Suprapubic skin (tissue), 4 donors: ENCODE data around the gene CHN2. TPM values are rescaled to one million over a fixed set of nuclear protein-coding genes. Genes with fewer than 3 reads are reported as not detected.

Experiments
- DNase-seq, 2 donors: peaks; one replicate each; pipeline ENCODE4 v3.0.0-alpha.2; 2019; ENCODE audit warnings: low spot score in 2 of 2
- H3K27ac ChIP-seq: fragments of 200-600 bp; sonication (generic); one replicate; pipeline ENCODE4 v1.5.1; 2019
- H3K27me3 ChIP-seq: fragments of 200-600 bp; sonication (generic); one replicate; pipeline ENCODE4 v1.5.1; 2019
- H3K36me3 ChIP-seq: fragments of 200-600 bp; sonication (generic); one replicate; pipeline ENCODE4 v1.5.1; 2019
- H3K4me1 ChIP-seq: fragments of 200-600 bp; sonication (generic); one replicate; pipeline ENCODE4 v1.5.1; 2019
- H3K4me3 ChIP-seq: fragments of 200-600 bp; sonication (generic); one replicate; pipeline ENCODE4 v1.5.1; 2019; ENCODE audit warnings: mild to moderate bottlenecking
- H3K9me3 ChIP-seq: fragments of 200-600 bp; sonication (generic); one replicate; pipeline ENCODE4 v1.5.1; 2019
- CTCF ChIP-seq, 2 donors: fragments of 200-600 bp in 1 of 2; fragments of 450-650 bp in 1 of 2; sonication (generic) in 1 of 2; IDR thresholded peaks; one replicate each; pipeline ENCODE4 v1.5.1; 2016 to 2019; ENCODE audit warnings: antibody characterized with exemption in 2 of 2, mild to moderate bottlenecking in 1 of 2, moderate library complexity in 1 of 2
- EP300 ChIP-seq: sonication (generic); formaldehyde crosslinking; IDR thresholded peaks from one replicate; pipeline ENCODE4 v1.6.1; 2017; ENCODE audit warnings: antibody characterized with exemption
- POLR2A ChIP-seq, 2 donors: fragments of 450-650 bp; IDR thresholded peaks; one replicate each; pipeline ENCODE4 v1.6.1; 2017; ENCODE audit warnings: antibody characterized with exemption in 2 of 2, mild to moderate bottlenecking in 2 of 2, moderate library complexity in 2 of 2
- POLR2AphosphoS5 ChIP-seq, 3 donors: sonication (generic); formaldehyde crosslinking; IDR thresholded peaks; one replicate each; pipeline ENCODE4 v1.6.1; 2017; ENCODE audit warnings: antibody characterized with exemption in 3 of 3
- WGBS: methylation state at CpG from one replicate; pipeline ENCODE4 v1.1.5; 2018; 5-methylcytosine and 5-hydroxymethylcytosine counted together
- total RNA-seq, 4 donors: library from RNA; depleted of rRNA; stranded (reverse); fragments of >200 nt; gene quantifications; one replicate each; pipeline ENCODE4 v1.1.0, GENCODE V29; 2016

Gene CHN2
- total RNA-seq, 4 donors from 2014 or later: 3.3 to 9.6 (median 6.2) TPM

DNA sequence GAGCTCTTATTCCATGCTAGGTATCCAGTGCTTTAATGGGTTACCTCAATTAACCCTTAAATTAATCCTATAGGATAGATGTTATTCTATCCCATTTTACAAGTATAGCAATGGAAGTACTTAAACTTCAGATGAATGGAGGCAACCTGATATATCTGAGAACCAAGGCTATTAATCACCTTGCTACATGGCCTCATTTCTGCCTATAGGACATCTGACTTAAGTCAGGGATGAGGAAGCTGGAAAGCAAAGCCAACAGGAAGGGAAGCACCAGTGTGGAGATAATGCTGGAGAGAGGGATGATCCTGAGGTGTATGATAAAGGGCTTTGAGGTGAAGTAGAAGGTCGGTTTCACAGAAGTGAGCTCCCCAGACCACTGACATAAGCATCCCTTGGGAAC, 132.3 kb downstream of the CHN2 start:
- Histone ChIP-seq H3K4me1 (peaks cover 10% of the 10 kb centered on the region), H3K27ac (no peak overlapping the region), H3K9me3 (no peaks in the 10 kb centered on the region), H3K4me3 (no peak overlapping the region), H3K36me3 (no peaks in the 10 kb centered on the region), H3K27me3 (no peaks in the 10 kb centered on the region)
- TF ChIP-seq EP300 (no peak), CTCF (IDR thresholded peaks at IDR 0.05) (no peak), POLR2AphosphoS5 (IDR thresholded peaks at IDR 0.05) (no peak)
- 92% methylated on average over 1 of the region's 1 CpG for WGBS
- no peak for DNase-seq

GRCh38 chr7:29327455-29327854, 132.9 kb downstream of the CHN2 start:
- Histone ChIP-seq H3K27ac (no peak overlapping the region), H3K9me3 (no peaks in the 10 kb centered on the region)
- 97% methylated on average over 8 of the region's 8 CpGs for WGBS

DNA sequence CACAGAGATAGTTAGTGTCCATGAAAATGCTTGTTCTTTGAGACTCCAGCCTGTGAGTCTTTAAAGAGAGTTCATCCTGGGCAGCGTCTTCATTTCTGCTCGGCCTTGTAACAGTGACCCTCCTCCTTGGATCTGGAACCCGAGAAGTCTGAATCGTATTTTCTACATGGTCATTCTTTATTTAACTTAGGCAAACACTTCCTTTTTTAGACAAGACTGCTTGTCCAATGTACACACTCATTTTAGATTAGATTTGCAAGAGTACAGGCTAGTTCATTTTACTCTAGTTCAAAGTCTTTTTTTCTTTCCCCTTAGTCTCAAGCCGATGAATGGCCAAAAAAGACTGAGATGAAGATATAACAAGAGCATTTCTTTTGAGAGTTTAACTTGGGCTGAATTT, 133.5 kb downstream of the CHN2 start:
- 61% methylated on average over 5 of the region's 5 CpGs for WGBS
- H3K27me3 ChIP-seq: no peaks in the 10 kb centered on the region
- H3K4me1 ChIP-seq: peaks cover 12% of the 10 kb centered on the region
- TF ChIP-seq CTCF (IDR thresholded peaks at IDR 0.05): no peak
- no peak for TF ChIP-seq POLR2AphosphoS5 (IDR thresholded peaks at IDR 0.05)
- TF ChIP-seq EP300: no peak
- H3K36me3 ChIP-seq: no peaks in the 10 kb centered on the region
- DNase-seq: no peak
- no peak overlapping the region for H3K4me3 ChIP-seq
- H3K9me3 ChIP-seq: no peaks in the 10 kb centered on the region
- no peak overlapping the region for H3K27ac ChIP-seq

More at GRCh38 chr7:29327455-29327854, 132.9 kb downstream of the CHN2 start:
- no peak overlapping the region for H3K4me3 ChIP-seq
- H3K27me3 ChIP-seq: no peaks in the 10 kb centered on the region
- no peaks in the 10 kb centered on the region for H3K36me3 ChIP-seq
- DNase-seq: no peak
- TF ChIP-seq EP300: no peak
- no peak for TF ChIP-seq CTCF (IDR thresholded peaks at IDR 0.05)
- TF ChIP-seq POLR2AphosphoS5 (IDR thresholded peaks at IDR 0.05): no peak
- no peak for TF ChIP-seq POLR2A (IDR thresholded peaks at IDR 0.05)
- peaks cover 12% of the 10 kb centered on the region for H3K4me1 ChIP-seq

- DNase-seq: no peak
- no peaks in the 10 kb centered on the region for H3K27me3 ChIP-seq
- TF ChIP-seq POLR2AphosphoS5 (IDR thresholded peaks at IDR 0.05): no peak
- no peak for TF ChIP-seq POLR2A (IDR thresholded peaks at IDR 0.05)
- TF ChIP-seq EP300: no peak
- TF ChIP-seq CTCF (IDR thresholded peaks at IDR 0.05): no peak
- H3K27ac ChIP-seq: no peak overlapping the region
- 66% methylated on average over 2 of the region's 2 CpGs for whole genome bisulfite sequencing
- H3K4me3 ChIP-seq: no peak overlapping the region
- peaks cover 12% of the 10 kb centered on the region for H3K4me1 ChIP-seq
- H3K36me3 ChIP-seq: no peaks in the 10 kb centered on the region
- no peaks in the 10 kb centered on the region for H3K9me3 ChIP-seq
These were observed 134.2 kb downstream of the CHN2 start for GRCh38 chr7:29328811-29329210.

DNA sequence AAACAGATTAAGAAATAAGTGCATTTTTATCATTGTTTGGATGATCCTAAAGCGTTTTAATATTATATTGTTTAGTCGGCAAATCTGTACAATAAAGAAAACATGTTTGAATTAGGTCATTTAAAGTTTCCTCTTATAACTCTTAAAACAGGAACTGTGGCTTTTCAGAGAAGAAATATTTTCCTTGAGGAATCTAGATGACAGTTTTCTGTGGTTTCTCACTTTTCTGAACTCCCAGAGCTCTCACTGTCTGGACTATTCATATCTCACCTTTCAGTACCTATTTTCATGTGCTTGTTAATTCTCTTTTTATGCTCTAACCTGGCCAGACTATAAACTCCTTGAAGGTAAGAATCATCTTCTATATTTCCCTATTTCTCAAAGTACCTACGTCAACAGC, 135.1 kb downstream of the CHN2 start:
- Histone ChIP-seq H3K4me3 (no peak overlapping the region), H3K27ac (no peak overlapping the region), H3K4me1 (peaks cover 12% of the 10 kb centered on the region), H3K36me3 (no peaks in the 10 kb centered on the region), H3K27me3 (no peaks in the 10 kb centered on the region), H3K9me3 (no peaks in the 10 kb centered on the region)
- DNase-seq: no peak
- WGBS: 74% methylated on average over 3 of the region's 3 CpGs
- TF ChIP-seq EP300: no peak
- TF ChIP-seq POLR2A (IDR thresholded peaks at IDR 0.05): no peak
- no peak for TF ChIP-seq POLR2AphosphoS5 (IDR thresholded peaks at IDR 0.05)
- TF ChIP-seq CTCF (IDR thresholded peaks at IDR 0.05): no peak
